Caco-2 (cell line): ENCODE results near the gene NDEL1. TPM values are rescaled to one million over a fixed set of nuclear protein-coding genes. Genes with fewer than 3 reads are reported as not detected.

Experiments used
- BruUV-seq: library from RNA; stranded (reverse); fragments of 400-500 nt; replicated peaks from 2 replicates; lab custom pipeline; 2021; lab: Mats Ljungman, UMichigan
- CTCF ChIA-PET: fragments of 300-600 bp; sonication (Branson Sonifier 250); formaldehyde crosslinking; loops from one replicate; lab custom pipeline; 2022; ENCODE audit warnings: antibody characterized with exemption; lab: Charles Lee
- POLR2A ChIA-PET: fragments of 300-600 bp; sonication (Branson Sonifier 250); formaldehyde crosslinking; loops from one replicate; lab custom pipeline; 2022; ENCODE audit warnings: antibody characterized with exemption; lab: Charles Lee
- DNase-seq, 2 experiments: peaks; one replicate each; pipeline versions ENCODE4 v3.0.0 to v3.0.0-alpha.2; 2020 to 2022
- H3K27me3 ChIP-seq: replicated peaks from 2 replicates; pipeline ENCODE4 v1.6.0; 2011; ENCODE audit warnings: low read length; ENCODE audit not compliant: control insufficient read depth, insufficient read depth
- H3K36me3 ChIP-seq: 2 replicates; pipeline ENCODE4 v1.5.1; 2011; ENCODE audit warnings: low read length; ENCODE audit not compliant: control insufficient read depth, insufficient read depth
- H3K4me1 ChIP-seq: fragments of 250-450 bp; sonication (Bioruptor Pico); 2 replicates; pipeline ENCODE4 v1.5.1; 2020; ENCODE audit warnings: mild to moderate bottlenecking
- H3K4me3 ChIP-seq: 2 replicates; pipeline ENCODE4 v1.5.1; 2011; ENCODE audit warnings: low read depth, mild to moderate bottlenecking, control low read depth, low read length
- H3K9me3 ChIP-seq: fragments of 250-450 bp; sonication (Bioruptor Pico); 2 replicates; pipeline ENCODE4 v1.5.1; 2020; ENCODE audit warnings: mild to moderate bottlenecking, moderate library complexity
- H3K27ac Mint-ChIP-seq: one replicate; pipeline ENCODE4 v1.8.0; 2022; ENCODE audit warnings: mixed read lengths; ENCODE audit not compliant: unreplicated experiment
- H3K27me3 Mint-ChIP-seq: one replicate; pipeline ENCODE4 v1.8.0; 2022; ENCODE audit warnings: mixed read lengths; ENCODE audit not compliant: insufficient read depth, unreplicated experiment
- H3K36me3 Mint-ChIP-seq: one replicate; pipeline ENCODE4 v1.8.0; 2022; ENCODE audit warnings: mild to moderate bottlenecking, mixed read lengths; ENCODE audit not compliant: insufficient read depth, unreplicated experiment
- H3K4me1 Mint-ChIP-seq: one replicate; pipeline ENCODE4 v1.8.0; 2022; ENCODE audit warnings: low read depth, mixed read lengths; ENCODE audit not compliant: unreplicated experiment
- H3K4me3 Mint-ChIP-seq: one replicate; pipeline ENCODE4 v1.8.0; 2022; ENCODE audit warnings: mild to moderate bottlenecking, moderate library complexity, mixed read lengths; ENCODE audit not compliant: unreplicated experiment
- H3K9me3 Mint-ChIP-seq: one replicate; pipeline ENCODE4 v1.8.0; 2022; ENCODE audit warnings: mixed read lengths; ENCODE audit not compliant: unreplicated experiment
- intact Hi-C: fragments of 100-400 bp; cut with micrococcal nuclease; formaldehyde crosslinking; loops from one replicate; pipeline ENCODE4 v1.10.0; 2022; ENCODE audit not compliant: unreplicated experiment
- total RNA-seq: library from RNA; stranded (reverse); gene quantifications from 2 replicates; pipeline ENCODE4 v1.2.3, GENCODE V29; 2022
- TF ChIP-seq, protein P1 (sequence below), 2 experiments: fragments of 200-600 bp in 1 of 2; IDR thresholded peaks; 1 replicate in 1 of 2; 2 replicates in 1 of 2; pipeline versions ENCODE4 v1.5.1 to v1.8.0; 2011 to 2022; ENCODE audit warnings: antibody characterized with exemption in 1 of 2, control low read depth in 1 of 2, inconsistent platforms in 1 of 2, low read depth in 1 of 2, low read length in 1 of 2, mild to moderate bottlenecking in 1 of 2, moderate library complexity in 1 of 2; ENCODE audit not compliant: insufficient read depth in 1 of 2, severe bottlenecking in 1 of 2, unreplicated experiment in 1 of 2

The NDEL1 gene
- total RNA-seq, 1 experiment from 2014 or later: 32.2 TPM

DNA sequence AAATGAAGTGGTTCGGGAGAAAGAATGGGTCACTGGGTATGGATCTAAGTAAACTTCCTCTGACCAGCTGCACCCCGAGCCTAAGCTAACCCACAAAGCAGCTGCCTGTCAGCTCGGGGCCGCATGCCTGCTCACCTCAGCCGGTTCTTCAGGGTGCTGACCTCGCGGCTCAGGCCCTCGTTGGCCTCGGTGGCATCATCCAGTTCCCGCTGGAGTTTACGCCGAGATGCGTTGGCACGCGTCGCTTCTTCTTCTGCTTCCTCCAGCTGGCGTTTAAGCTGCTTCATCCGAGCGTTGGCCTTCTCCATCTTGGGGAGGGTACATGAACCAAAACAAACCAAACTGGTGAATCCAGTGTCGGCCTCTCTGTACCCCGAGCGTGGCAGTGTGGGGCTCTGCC, 41.1 kb downstream of the NDEL1 start:
- intact Hi-C loops: no loop called here
- H3K9me3 Mint-ChIP-seq: no peaks in the 10 kb centered on the region
- TF ChIP-seq, protein P1, sequence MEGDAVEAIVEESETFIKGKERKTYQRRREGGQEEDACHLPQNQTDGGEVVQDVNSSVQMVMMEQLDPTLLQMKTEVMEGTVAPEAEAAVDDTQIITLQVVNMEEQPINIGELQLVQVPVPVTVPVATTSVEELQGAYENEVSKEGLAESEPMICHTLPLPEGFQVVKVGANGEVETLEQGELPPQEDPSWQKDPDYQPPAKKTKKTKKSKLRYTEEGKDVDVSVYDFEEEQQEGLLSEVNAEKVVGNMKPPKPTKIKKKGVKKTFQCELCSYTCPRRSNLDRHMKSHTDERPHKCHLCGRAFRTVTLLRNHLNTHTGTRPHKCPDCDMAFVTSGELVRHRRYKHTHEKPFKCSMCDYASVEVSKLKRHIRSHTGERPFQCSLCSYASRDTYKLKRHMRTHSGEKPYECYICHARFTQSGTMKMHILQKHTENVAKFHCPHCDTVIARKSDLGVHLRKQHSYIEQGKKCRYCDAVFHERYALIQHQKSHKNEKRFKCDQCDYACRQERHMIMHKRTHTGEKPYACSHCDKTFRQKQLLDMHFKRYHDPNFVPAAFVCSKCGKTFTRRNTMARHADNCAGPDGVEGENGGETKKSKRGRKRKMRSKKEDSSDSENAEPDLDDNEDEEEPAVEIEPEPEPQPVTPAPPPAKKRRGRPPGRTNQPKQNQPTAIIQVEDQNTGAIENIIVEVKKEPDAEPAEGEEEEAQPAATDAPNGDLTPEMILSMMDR (IDR thresholded peaks at IDR 0.05; ENCODE audit: insufficient read depth in 1 of 2, low read depth in 1 of 2, low read length in 1 of 2, severe bottlenecking in 1 of 2, unreplicated experiment in 1 of 2): no peak
- H3K4me1 Mint-ChIP-seq: no peaks in the 10 kb centered on the region
- Histone ChIP-seq H3K36me3 (no peaks in the 10 kb centered on the region), H3K4me3 (no peak overlapping the region), H3K27me3 (no peaks in the 10 kb centered on the region), H3K9me3 (no peaks in the 10 kb centered on the region), H3K4me1 (no peaks in the 10 kb centered on the region)
- BruUV-seq: no TSS peak
- H3K27me3 Mint-ChIP-seq: no peaks in the 10 kb centered on the region
- no peak overlapping the region for H3K27ac Mint-ChIP-seq
- DNase-seq: no peak
- no peak overlapping the region for H3K4me3 Mint-ChIP-seq
- POLR2A ChIA-PET: interaction anchor here (0.6 kb wide), 1 partner anchor 9 kb away, joined by 18 read pairs; no protein-coding TSS in a partner anchor
- peaks cover 78% of the 10 kb centered on the region for H3K36me3 Mint-ChIP-seq
- CTCF ChIA-PET: no interaction called here

DNA sequence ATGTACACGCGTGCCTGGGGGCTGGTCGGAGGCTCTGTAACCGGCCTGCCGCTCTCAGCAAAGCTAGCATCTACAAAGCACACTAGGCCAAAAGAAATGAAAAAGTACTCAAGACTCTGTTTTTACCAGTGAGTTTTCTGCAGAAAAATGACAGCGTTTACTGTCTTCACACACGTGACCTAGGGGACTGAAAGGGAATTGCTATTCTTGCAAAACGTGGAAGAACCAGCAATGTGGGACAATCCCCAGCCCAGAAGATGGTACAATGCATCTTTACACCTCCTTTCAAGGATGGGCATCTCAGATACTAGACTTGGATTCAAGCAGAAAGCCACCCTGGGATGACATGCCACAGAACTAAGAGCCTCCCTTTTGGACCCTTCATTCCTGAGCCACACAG, 41.5 kb downstream of the NDEL1 start:
- POLR2A ChIA-PET: interaction anchor here (0.6 kb wide), 1 partner anchor 9 kb away, joined by 18 read pairs; no protein-coding TSS in a partner anchor
- Mint-ChIP-seq H3K27ac (no peak overlapping the region), H3K36me3 (peaks cover 81% of the 10 kb centered on the region), H3K9me3 (no peaks in the 10 kb centered on the region), H3K27me3 (no peaks in the 10 kb centered on the region), H3K4me3 (no peak overlapping the region), H3K4me1 (no peaks in the 10 kb centered on the region)
- intact Hi-C loops: no loop called here
- Histone ChIP-seq H3K27me3 (no peaks in the 10 kb centered on the region), H3K36me3 (no peaks in the 10 kb centered on the region; the same call in 1 of the 2 replicates), H3K4me3 (no peak overlapping the region), H3K4me1 (no peaks in the 10 kb centered on the region), H3K9me3 (no peaks in the 10 kb centered on the region)
- TF ChIP-seq, protein P1 (IDR thresholded peaks at IDR 0.05; ENCODE audit: insufficient read depth in 1 of 2, low read depth in 1 of 2, low read length in 1 of 2, severe bottlenecking in 1 of 2, unreplicated experiment in 1 of 2): no peak
- CTCF ChIA-PET: no interaction called here
- no peak for DNase-seq
- BruUV-seq: no TSS peak

DNA sequence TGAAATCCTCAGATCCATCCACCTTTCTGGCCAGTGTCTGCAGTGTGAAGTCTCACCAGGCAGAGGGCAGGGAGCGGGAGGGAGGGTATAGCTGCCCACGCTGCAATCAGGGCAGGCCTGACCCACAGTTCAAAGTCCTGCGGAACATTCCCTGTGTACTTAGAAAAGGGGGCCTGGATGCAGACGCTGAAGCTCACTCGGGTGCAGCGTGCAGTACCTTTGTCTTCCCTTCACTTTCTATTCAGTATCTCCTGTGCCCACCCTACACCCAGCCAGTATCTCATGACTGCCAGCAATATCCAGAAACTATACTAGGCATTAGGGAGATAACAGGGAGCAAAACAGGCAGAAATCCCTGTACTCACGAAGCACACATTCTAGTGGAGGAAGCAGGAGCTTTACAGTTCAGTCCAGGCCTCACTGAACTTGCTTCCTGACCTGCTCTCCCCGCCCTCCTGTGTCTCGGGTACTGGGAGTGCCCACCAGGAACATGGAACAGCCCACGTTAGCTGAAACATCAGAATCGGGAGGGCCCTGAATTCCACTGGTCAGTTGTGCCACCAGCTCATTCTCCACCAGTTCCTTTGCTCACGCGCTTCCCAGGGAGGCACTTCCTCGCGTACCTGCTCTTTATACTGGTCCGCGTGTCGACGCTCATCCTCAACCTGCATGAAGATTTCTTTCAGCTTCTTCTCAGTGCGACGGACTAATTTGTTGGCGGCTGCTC, 42.2 kb downstream of the NDEL1 start:
- Mint-ChIP-seq H3K9me3 (no peaks in the 10 kb centered on the region), H3K27ac (no peak overlapping the region), H3K4me1 (no peaks in the 10 kb centered on the region), H3K4me3 (no peak overlapping the region), H3K27me3 (no peaks in the 10 kb centered on the region), H3K36me3 (peaks cover 85% of the 10 kb centered on the region)
- TF ChIP-seq, protein P1 (IDR thresholded peaks at IDR 0.05; ENCODE audit: insufficient read depth in 1 of 2, low read depth in 1 of 2, low read length in 1 of 2, severe bottlenecking in 1 of 2, unreplicated experiment in 1 of 2): no peak
- Histone ChIP-seq H3K9me3 (no peaks in the 10 kb centered on the region), H3K4me3 (no peak overlapping the region), H3K4me1 (no peaks in the 10 kb centered on the region), H3K27me3 (no peaks in the 10 kb centered on the region), H3K36me3 (no peaks in the 10 kb centered on the region; the same call in 1 of the 2 replicates)
- no TSS peak for BruUV-seq
- CTCF ChIA-PET: no interaction called here
- no peak for DNase-seq
- POLR2A ChIA-PET: no interaction called here
- intact Hi-C loops: no loop called here
